Myocyte (in vitro differentiated cells): ENCODE measurements around the gene TP53I11. TPM values are rescaled to one million over a fixed set of nuclear protein-coding genes. Genes with fewer than 3 reads are reported as not detected.

Experiments used
- DNase-seq: peaks from one replicate; pipeline ENCODE4 v3.0.0-alpha.2; 2012; ENCODE audit warnings: low read depth
- total RNA-seq: library from RNA; depleted of rRNA; stranded (reverse); fragments of >200 nt; gene quantifications from 2 replicates; pipeline ENCODE4 v1.2.3, GENCODE V29; 2014

The TP53I11 gene
- total RNA-seq, 1 donor from 2014 or later, result 33.4 TPM

DNA sequence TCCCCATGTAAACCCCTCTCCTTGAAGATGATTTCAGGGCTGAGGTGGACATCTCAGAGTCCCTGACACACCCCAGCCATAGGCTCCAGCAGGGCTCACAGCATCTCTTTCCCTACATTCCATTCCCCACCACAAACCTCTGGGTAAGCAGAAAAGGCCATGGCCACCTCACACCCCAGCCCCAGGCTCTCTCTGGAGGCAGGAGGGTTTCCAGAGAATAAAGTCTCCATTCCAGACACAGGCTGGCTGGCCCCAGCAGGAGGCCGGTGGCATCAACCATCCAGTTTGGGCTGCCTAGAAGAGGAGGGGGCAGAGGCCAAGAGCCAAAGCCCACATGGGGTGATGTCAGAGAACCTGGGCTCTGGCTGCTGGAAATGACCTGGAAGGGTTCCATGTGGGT, 61.4 kb downstream of the TP53I11 start:
- peak; percentile 53 for DNase-seq

DNA sequence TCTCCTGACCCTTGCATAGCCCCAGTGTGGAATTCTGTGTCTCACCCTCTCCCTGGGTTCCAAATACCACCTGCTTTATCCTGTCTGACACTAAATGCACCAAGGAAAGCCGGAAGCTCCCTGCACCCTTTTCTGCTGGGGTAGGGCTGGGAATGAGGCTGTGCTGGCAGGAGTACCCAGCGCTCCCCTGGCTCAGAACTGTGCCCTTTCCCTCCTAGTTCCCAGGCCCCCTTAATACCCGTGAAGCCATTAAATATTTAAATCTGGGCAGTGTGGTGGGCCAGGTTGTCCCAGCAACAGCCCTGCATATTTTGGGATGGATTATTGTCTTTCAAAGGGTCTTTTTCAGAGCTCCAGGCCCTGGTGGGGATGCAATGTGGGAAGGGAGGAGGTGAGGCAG, 63.0 kb downstream of the TP53I11 start:
- DNase-seq, result no peak

DNA sequence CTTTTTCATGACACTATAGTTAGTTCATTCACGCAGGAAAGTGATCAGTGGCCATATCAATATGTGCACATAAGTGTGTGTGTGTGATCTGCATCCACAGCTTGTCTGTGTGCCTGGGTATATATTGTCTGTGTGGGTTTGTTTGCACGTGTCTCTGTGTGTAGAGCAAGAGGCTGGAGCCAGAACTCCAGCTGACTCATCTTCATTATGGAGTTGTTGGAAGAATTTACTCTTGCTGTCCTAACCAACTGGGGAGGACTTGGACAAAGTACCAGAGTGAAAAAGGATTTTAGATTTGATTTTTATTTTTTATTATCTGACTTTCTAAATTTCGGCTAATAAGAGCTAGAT, 63.9 kb downstream of the TP53I11 start:
- peak; percentile 43 for DNase-seq

GRCh38 chr11:44885919-44886789, 64.5 kb downstream of the TP53I11 start:
- DNase-seq, result no peak

- DNase-seq, result no peak
These were observed 65.4 kb downstream of the TP53I11 start for GRCh38 chr11:44885065-44885810.

DNA sequence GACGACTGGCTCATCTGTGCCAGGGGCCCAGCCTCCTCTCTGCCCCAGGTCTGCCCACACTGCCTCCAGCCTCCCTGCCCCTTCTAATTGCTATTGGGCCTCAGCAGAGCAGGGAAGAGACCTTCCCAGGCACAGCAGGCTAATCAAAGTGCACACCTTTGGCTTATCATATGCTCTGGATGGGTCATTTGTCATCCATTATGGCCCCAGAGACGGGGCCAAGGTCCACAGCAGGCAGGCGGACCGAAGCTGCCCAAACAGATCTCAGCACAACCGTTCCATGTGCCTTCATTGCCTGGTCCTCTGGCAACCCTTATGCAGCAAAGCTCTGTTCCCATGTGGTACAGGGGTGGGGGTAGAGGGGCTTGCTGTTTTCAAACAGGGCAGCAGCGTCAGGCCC, 66.6 kb downstream of the TP53I11 start:
- no peak for DNase-seq

DNA sequence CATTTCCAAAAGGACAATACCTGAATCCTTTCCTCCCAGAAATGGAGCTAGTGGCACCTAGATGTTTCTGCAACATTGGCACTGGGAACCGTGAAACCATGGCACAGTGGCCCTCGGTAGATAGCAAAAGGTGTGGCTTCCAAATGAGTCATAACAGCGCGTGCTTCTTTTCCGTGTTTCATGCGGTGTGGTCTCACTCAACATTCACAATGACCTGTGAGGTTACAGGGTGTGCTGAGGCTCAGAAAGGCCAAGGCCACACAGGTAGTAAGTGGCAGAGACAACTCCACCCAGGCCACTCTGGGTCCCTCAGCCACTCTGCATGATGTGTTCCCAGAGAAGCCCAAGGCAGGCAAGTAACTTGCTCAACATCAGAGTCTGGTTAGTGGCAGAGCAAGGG, 67.4 kb downstream of the TP53I11 start:
- DNase-seq, result no peak

Other genes with a start within 250 kb of the TP53I11 start
- gene TSPAN18, start 223.9 kb downstream of the TP53I11 start, total RNA-seq, result 1.3 and 1.8 TPM in 2 replicates
- 4.2 and 6.3 TPM in 2 replicates for gene PRDM11, start 195.8 kb upstream of the TP53I11 start, total RNA-seq